ENCODE data around the gene CTSS.
A peak's percentile ranks its signal among the peaks of the same experiment; 100 is the strongest.

CTSS gene

DNA sequence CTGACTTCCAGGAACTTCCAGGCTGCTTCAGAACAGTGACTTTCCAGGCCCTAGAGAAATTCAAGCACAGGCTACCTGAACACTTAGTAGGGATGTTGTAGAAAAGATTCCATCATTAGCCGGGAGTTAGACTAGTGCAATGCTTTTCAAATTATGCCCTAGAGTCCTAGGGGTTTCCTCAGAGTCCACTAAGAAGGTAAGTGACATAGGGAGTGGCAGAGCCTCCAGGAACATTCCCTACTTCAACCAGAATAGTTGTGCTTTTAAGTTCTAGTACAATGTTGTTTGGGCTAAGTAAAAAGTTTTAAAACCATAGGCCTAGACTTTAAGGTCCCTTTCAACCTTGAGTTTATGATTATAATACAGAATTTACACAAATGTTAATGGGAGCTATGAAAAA is 59.5 kb downstream of the CTSS start:
- no peak overlapping the region for H3K4me3 ChIP-seq (ENCODE audit: low read length)
- DNase-seq (ENCODE audit: low read depth) = no peak
- TF ChIP-seq CTCF (conservative IDR thresholded peaks at IDR 0.05; ENCODE audit: low read depth, low read length) = no peak

- DNase-seq (ENCODE audit: low read depth) = no peak
- H3K4me3 ChIP-seq (ENCODE audit: low read length) = no peak overlapping the region
- TF ChIP-seq CTCF (conservative IDR thresholded peaks at IDR 0.05; ENCODE audit: low read depth, low read length) = no peak
Observed at GRCh38 chr1:150703427-150703826, 62.2 kb downstream of the CTSS start.

- H3K4me3 ChIP-seq (ENCODE audit: low read length) = peak within 1 kb of the TSS; percentile 98
- peak; percentile 99 for DNase-seq (ENCODE audit: low read depth)
- peak; percentile 29 for TF ChIP-seq CTCF (conservative IDR thresholded peaks at IDR 0.05; ENCODE audit: low read depth, low read length)
Observed at GRCh38 chr1:150696995-150697927, 68.3 kb downstream of the CTSS start, which contains the start of gene GOLPH3L. Gene GOLPH3L, minus strand, starts transcription at chr1:150697154. Its CDS starts 2,316 bp downstream, at chr1:150694838.

DNA sequence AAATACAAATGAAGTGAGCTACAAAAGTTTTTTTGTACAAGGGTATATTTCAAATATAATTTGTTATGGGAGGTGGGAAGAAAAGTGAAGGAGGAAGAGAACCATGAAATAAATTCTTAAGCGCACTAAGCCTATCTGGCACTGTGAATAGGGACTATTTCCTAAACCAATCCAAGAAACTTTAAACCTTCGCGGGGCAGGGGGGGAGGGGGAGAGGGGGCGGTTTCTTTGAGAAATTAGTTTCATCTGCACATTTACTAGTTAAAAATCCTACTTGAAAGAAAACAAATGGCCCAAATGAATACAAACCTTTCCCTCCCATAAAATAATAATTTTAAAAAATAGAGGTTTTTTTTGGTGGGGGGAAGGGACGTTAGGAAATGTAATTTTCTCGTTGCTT is 69.0 kb downstream of the CTSS start:
- peak overlapping the region; percentile 98 for H3K4me3 ChIP-seq (ENCODE audit: low read length)
- TF ChIP-seq CTCF (conservative IDR thresholded peaks at IDR 0.05; ENCODE audit: low read depth, low read length) = no peak
- no peak for DNase-seq (ENCODE audit: low read depth)

- H3K4me3 ChIP-seq (ENCODE audit: low read length) = peak overlapping the region; percentile 98
- no peak for DNase-seq (ENCODE audit: low read depth)
- TF ChIP-seq CTCF (conservative IDR thresholded peaks at IDR 0.05; ENCODE audit: low read depth, low read length) = no peak
Observed at GRCh38 chr1:150696162-150696561, 69.4 kb downstream of the CTSS start.

DNA sequence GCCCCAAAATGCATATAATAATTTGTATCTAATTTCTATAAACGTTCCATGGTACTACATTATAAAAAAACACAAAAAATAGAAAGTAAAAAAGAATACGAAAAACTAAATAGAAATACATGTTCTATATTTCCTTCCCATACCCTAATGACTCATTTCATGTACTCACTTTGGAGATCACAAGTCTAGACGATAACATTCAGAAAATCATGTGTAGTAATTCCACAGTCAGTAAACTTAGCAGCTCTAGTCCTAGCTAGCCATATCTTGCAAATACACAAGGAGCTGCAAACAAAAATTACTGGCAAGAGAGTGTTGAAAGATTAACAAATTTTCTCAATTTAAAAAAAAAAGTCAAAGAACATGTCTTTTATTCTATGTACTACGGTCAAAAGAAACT is 70.0 kb downstream of the CTSS start:
- TF ChIP-seq CTCF (conservative IDR thresholded peaks at IDR 0.05; ENCODE audit: low read depth, low read length) = no peak
- no peak for DNase-seq (ENCODE audit: low read depth)
- H3K4me3 ChIP-seq (ENCODE audit: low read length) = no peak overlapping the region

DNA sequence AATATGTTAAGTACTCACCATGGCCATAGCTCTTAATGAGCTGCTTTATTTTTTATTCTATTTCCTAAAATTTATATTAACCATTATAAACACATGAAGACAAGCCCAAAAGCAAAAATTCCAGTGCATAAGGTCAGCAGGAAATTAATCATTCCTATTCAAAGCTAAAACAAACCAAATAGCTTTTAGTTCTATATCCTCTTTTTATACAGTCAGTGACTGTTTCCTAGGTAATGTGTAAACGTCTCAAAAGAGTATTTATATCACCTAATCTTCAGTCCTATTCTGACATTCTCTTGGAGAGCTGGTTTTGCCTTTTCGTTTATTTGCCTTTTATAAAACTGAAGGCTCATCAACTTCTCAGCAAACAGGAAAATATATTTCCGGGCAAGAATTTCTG is 72.9 kb downstream of the CTSS start:
- H3K4me3 ChIP-seq (ENCODE audit: low read length) = no peak overlapping the region
- no peak for TF ChIP-seq CTCF (conservative IDR thresholded peaks at IDR 0.05; ENCODE audit: low read depth, low read length)
- DNase-seq (ENCODE audit: low read depth) = no peak
